Measurements from ENCODE around the gene KSR2.
"Not testable (repeated sequence)": the region's sequence is repeated elsewhere in the genome, so short reads cannot be mapped to it uniquely, and the experiment has no call there.

Gene KSR2

DNA sequence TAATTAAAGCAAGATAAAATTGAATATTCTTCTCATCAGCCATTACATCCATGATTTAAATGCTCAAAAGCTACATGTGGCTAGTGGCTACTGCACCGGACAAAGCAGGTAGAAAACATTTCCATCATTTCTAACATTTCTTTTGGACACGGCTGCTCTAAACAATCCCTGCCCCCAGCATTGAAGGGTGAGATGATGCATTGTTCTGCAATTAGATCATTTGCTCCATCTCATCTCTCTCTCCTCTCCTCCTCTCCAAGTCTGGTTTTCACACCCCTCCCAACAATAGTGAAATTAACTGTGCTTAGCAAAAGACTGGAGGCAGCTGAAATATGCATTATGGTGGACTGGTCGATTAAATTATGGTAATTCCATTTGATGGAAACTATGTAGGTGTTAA, 288.5 kb downstream of the KSR2 start:
- no peak for DNase-seq

DNA sequence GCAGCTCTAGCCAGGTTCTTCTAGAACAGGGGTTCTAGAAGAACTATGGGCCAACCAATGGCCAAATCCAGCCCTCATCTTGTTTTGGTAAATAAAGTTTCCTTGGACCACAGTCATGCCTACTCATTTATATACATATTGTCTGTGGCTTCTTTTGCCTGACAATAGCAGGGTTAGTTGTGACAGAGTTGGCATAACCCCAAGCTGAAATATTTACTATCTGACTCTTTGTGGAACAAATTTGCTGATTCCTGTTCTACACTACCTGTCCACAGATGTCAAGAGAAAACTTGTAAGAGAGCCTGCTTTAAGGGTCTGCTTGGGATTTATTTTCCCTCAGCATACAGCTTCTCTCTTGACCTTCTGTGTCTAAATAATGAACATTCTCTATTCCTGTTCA, 289.0 kb downstream of the KSR2 start:
- no peak for DNase-seq

DNA sequence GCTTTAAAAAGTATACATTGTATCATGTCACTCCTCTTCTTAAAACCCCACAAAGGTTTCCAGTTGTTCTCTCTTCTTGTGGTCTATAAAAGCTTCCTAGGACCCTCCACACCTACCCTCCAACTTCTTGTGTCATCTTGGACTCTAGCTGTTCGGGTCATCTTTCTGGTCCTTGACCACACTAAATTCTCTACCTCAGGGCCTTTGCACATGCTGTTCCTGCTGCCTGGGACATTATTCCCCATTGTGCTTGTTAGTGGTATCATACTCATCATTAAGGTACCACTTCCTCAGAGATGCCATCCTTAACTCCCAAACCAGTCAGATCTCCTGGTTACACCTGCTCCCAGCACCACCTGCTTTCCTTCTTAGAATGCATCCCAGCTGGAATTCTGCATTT, 294.0 kb downstream of the KSR2 start:
- no peak for DNase-seq

DNA sequence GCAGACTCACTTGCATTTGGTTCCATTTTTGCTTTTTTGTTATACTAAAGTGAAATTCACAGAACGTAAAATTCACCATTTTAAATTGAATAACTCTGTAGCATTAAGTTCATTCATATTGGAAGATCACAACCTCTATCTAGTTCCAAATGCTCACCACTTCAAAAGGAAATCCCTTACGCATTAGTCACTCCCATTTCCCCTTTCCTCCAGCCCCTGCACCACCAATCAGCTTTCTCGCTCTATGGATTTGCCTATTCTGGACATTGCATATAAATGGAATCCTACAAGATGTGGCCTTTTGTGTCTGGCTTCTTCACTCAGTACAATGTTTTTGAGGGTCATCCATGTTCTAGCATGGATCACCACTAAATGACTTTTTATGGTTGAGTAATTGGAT, 294.5 kb downstream of the KSR2 start:
- DNase-seq: no peak

DNA sequence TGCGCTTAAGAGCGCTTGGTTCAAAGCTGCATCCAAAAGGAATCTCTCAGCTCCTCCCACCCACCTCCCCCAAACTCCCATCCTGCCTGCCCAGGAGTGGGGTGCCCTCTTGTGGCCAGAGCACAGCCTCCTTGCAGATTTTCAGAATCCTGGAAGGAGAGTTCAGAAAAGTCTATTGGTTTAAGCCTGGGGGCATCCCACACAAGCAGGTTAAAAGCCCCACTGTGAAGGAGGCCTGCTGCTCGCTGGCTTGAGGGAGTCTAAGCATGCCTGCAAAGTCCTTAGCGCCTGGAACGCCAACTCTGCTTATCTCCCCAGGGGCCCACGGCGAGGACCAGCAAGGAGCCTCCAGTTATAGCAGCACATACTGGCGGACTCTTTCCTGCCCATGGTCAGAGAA, 297.1 kb downstream of the KSR2 start:
- peak; percentile 4 to 5 for DNase-seq

DNA sequence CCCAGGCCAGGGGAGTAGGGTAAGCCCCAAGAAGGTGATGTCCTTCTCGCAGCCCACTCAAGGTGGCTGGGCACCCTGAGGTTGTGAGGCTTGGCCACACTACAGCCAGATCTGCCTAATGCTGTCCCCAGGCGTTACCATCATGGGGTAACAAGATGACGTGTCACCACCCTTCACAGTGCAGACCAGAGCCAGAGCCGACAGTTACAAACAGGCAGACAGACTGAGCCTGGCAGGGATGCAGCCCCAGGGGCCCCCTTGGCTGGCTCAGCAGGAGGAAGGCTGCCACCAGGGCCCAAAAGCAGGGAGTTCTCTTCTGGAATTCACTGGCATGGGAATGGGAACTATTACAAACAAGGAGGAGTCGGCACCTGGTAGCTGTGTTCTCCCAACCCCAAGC, 304.6 kb downstream of the KSR2 start:
- DNase-seq: no peak

DNA sequence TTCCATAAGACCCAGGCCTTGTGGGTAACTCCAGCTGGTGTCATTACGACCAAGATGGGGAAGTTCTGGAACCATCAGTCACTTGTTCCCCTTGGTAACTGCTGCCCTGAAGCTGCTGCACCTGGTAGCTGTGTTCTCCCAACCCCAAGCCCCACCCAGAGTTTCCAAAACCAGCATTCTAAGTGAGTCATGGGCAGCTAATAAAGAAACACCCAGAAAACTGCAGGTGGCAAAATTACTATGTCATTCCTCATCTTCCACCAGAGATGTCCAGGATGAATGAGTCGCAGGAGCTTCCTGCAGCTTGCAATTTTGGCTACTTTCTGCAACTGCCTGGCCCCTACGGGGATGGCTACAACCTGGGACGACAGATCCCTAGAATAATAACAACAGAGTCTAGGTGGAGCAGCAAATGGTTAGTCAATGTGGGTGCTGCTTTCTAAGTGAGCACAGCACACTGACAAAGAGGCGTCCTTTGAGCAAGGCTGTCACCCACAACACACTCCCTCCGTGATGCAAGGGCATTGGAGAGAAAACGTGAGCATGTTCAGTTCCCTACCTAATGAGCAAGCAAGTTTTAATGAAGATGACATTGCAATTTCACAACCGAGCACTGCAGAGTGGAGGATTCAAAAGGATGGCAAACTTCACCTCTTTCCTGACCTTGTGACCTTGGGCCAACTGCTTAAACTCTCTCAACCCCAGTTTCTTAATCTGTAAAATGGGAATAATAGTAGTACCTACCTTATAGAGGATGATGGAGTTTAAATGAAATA, 306.0 kb downstream of the KSR2 start:
- no peak for DNase-seq

DNA sequence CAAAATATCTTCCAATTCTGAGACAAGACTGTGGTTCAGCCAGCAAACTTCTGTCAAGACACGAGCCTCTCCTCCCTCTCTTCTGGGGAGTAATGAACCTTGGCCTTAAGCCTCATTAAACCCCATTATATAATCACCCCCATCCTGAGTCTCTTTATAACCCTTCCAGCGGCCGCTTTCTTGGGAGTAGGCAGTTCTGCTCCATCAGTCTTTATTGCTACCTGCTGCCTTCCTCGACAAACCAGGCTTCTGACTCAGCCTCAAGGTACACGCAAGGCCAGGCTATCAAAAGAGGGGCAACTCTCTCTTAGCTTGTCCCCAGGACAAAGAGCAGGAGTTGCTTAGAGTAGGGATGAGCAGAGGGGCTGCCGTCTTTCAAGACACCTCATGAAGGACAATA, 306.6 kb downstream of the KSR2 start:
- DNase-seq: no peak

DNA sequence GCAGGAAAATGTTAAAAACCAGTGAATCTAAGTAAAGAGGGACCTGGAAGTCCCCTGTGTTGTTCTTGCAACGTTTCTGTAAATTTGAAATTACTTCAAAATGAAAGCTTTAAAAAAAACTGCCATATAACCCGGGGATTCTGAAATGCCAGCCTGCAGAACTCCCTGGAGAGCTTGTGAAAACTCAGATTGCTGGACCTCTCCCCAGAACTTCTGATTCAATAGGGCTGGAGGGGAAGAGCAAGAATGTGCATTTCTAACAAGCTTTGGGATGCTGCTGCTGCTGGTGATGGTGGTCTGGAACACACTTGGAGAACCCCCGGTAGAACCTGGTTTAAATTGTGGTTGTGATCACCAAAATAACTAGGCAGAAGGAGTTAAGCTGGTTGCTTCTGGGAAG, 307.3 kb downstream of the KSR2 start:
- DNase-seq: no peak

DNA sequence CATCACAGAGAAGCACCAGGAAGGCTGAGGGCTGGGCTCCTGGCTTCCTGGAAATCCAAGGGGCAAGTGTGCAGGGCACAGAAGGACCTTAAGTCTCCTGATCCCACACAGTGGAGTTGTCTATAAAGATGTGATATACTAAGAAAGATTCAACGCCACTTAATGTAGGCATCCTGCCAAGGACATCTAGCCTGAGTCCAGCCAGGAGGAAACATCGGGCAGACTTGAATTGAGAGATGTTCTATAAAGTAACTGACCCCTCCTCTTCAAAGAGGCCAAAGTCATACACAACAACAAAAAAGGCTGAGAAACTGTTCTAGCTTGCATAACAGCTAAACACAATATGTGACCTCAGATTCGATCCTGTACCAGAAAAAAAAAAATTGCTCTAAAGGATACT, 307.9 kb downstream of the KSR2 start:
- DNase-seq: no peak

DNA sequence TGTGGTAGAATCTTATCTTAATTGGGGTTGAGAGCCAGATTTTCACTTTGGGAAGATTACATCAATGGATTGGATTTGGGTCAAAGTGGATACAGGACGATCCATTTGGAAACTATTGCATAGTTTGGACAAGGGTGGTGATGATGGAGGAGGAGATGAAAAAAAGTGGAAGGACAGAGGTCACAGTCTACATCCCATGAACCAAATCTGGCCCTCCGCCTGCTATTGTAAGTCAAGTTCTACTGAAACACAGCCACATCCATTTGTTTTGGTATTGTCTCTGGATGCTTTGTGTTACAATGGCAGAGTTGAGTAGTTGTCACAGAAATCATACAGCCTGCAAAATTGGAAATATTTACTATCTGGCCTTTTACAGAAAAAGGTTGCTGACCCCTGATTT, 310.6 kb downstream of the KSR2 start:
- no peak for DNase-seq

DNA sequence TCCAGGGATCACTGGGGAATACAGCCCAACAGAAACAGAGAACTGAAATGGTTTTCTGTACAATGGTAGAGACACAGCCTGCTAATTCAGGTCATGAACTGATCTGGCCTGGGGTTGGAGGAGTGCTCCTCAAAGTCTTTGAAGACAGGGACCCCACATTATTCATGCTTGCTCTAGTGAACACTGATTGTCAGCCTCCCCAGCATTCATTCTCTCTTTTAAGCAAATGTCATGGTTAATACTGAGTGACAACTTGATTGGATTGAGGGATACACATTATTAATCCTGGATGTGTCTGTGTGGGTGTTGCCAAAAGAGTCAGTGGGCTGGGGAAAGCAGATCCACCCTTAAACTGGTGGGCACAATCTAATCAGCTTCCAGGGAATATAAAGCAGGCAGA, 319.0 kb downstream of the KSR2 start:
- no peak for DNase-seq

DNA sequence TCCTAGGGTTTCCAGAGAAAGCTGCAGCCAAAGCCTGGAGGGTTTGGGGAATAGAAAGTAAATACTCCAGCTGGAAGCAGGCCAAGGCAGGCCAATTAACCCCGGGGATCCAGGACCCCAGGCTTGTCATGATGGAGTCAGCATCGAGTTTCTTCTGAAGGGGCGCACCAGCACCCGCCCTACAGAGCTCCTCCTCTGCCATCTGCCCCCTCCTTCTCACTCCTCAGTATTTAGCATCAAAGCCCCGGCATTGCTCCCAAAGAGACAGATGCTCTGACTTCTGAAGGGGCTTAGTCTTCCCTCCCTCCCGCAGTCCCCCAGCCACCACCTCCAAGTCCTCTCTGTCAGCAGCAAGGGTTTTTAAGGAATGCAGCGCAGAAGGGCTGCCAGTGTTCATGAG, 322.3 kb downstream of the KSR2 start:
- no peak for DNase-seq

DNA sequence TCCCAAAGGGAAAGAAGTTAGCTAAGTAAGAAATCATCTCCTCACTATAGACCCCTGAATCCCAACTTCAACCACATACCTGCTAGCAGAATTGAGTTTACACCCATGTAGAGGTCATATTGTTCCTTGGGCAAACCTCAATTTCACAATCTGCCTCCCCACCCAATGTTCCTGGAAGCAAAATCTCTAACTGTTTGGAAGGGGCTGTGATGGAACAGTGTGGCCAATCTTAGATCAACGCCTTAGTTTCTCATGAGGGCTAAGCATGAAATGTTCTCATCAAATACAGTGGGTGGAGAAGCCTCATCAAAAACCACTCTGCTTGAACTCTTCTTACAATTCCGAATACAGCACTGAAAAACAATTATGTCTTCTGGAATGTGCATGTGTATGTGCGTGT, 323.3 kb downstream of the KSR2 start:
- no peak for DNase-seq

DNA sequence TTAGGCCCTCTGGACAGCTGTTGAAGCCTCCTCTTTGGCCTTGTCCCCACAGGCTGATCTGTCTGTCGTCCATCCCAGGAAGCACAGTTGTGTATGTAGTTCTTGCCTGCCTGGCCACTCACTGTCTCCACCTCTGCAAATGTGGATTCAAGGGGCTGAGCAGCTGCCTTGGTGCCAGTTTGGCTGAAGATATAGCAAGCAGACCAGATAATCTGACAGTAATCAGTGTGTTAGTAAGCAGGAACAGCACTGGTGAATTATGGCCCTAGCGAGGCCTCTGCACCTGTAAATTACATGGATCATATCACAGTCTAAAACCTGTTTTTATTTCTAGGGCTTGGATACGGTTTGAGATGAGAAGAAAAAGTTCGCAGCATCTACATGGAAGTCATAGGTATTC, 324.8 kb downstream of the KSR2 start:
- DNase-seq: no peak

DNA sequence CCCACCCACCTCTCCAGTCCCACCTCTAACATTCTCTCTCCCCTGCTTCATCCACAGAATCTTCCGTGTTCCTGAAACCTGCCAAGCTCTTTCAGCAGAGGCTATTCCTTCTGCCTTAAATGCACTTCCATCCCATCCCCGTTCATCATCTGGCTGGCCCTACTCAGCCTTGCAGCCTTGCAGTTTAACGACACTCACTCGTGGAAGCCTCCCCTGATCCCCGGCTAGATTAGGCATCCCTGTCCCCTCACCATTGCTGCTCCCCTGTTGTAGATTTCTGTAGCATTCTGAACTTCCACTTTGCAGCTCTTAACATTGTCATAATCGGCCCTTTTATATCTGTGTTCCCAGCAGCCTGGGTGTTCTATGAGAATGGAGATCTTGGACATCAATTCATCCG, 326.9 kb downstream of the KSR2 start:
- DNase-seq: no peak

DNA sequence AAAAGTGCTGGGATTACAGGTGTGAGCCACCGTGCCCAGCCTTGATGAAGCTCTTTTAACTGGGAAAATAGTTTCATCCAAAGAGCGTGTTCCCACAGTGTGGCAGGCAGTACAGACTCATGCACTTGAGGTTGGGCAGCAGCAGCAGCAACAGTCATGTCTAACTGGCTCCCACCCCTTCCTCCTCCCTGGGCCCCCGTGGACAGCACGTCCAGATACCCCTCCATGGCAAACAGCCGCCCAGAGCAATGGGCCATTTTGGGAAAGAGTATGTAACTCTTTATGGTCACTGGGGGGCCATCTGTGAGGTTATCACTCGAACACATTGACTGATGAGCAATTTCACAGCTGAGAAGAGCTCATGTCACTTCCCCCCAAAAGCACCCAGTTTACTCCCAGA, 328.3 kb downstream of the KSR2 start:
- DNase-seq: no peak

DNA sequence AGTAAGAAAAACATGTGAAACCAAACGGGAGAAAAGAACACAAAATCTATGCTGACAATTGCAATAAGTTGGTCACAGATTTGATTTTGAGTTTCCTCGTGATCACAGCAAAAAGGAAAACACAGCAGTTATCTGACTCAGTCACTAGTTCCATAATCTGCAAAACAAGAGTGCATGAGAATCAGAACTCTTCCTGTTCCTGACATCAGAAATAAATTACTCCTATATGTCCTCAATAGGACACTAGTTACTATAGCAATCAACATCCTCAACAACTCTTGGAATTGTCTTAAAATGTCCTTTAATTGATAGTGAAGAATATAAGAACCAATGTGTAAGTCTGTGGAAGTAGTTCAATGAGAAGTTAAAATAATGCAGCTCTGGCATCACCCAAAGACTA, 339.3 kb downstream of the KSR2 start:
- no peak for DNase-seq

DNA sequence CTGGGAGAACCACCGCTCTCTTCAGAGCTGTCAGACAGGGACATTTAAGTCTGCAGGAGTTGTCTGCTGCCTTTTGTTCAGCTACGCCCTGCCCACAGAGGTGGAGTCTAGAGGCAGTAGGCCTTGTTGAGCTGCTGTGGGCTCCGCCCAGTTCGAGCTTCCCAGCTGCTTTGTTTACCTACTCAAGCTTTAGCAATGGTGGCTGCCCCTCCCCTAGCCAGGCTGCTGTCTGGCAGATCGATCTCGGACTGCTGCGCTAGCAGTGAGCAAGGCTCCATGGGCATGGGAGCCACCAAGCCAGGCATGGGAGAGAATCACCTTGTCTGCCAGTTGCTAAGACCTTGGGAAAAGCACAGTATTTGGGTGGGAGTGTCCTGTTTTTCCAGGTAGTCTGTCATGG, 340.1 kb downstream of the KSR2 start:
- DNase-seq: not testable (repeated sequence)

DNA sequence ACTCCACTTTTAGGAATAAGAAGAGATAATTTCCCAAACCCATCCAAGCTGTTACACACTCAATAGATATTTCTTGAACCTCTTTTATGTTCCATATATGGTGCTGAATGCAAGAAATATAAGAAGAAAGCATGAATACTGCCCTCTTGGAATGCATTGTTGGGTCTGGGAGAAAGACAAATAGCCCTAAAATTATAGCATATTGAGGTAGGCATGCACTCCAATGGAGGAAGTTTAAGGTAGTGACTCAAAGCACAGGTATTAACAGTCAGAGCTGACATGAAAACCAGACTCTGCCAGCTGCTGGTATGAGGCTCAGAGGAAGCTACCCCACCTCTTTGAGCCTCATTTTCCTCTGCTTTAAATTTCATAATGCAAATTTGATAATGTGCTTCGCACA, 346.0 kb downstream of the KSR2 start:
- DNase-seq: no peak

DNA sequence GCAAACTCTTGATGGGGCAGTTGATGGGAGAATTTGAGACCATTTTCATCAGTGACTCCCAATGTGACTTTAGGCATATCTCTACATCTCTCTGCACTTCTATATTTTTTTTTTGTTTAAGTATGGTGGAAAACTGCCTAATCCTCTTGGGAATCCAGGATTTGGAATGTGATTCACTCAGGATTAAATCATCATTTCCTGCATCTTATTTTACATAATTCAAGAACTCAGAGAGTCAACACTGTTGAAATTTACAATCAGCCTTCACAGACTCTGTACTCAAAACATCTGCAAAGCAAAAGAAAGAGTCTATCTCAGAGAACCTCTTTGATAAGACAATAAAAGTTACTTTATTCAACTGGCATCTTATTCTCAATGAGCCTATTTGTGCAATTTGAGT, 346.7 kb downstream of the KSR2 start:
- no peak for DNase-seq

DNA sequence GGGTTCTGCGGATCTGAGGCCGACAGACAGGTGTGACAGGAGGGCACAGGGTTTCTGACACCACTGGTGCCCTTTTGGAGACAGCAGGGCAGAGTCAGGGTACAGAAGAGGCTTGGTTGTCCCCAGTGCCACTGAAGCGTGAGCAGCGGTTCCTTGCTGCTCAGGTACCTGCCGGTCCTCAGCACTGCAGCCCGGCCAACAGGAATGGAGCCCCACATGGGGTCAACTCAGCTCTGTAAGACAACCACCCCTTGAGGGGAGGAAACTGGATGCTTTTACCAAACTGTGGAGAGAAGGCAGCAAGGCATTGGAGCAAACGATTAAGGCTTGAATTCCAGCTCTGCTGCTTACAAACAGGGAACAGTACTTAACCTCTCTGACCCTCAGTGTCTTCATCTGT, 361.0 kb downstream of the KSR2 start:
- DNase-seq: no peak

DNA sequence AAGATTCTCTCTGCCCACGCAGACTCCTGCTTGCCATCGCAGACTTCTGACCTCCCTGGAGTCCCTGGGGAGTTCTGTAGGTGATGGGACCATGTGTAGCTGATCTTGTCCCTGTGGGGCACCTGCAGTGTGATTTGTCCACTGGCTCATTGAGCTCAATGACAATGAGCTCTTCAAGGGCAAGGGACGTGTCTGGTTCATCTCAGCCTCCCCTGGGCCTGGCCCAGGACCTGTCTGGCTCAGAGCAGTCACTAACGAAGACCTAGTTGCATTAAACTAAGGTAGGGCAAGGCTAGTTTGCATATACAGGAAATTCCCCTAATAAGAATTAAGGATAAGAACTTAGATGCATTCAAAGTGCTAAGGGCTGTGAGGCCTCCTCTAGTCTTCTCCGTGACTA, 361.8 kb downstream of the KSR2 start:
- no peak for DNase-seq

DNA sequence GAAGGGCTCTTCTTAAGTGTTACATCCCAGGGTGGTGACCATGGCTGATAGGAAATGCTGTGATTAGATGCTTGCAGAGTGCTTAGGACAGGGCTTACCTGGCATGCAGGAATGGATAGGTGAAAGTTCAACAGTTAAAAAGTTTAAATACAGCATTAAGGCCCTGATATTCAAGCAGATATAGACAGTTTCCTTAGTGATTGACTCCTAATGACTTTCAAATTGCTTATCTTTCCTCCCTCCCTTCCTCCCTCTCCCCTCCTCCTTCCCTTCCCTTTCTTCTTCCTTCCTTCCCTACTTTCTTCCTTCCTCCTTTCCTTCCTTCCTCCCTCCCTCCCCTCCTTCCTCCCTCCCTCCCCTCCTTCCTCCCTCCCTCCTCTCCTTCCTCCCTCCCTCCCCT, 362.8 kb downstream of the KSR2 start:
- no peak for DNase-seq

DNA sequence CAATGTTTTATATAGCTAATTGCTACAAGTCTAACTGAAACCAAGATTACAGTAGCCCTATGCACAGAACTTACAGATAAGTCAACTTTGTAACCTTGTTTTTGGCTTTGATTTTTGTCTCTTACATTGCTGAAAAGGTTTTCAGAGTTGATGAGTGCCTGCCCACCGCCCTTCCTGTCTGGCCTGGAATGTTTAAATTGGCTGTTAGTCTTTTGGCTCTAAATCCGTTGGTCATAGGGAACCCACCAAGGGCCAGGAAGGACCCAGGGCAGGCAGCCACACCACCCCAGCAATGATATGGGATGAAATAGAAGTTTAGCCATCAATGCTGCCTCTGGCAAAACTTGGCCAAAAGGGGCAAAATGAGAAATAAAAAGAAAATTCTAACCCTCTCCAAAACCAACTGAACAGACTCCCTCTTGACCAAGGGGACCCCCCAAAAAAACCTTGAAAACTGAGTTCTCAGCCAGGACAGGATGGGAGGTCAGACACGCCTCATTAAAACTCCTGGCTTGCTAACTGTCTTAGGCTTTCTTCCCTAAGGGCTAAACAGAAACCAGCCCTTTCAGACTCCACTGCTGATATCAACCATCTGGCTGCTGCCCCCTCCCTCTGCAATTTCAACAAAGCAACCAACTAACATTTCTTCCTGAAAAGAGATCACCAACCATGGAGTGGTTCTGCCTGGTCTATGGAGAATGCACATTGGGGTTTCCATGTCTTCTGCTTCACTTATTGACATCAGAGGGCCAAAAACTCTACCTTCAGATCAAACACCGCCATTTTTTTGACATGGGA, 365.3 kb downstream of the KSR2 start:
- DNase-seq: no peak

All from activated CD4-positive, alpha-beta T cell treated with anti-CD3 and anti-CD28 coated beads, Interleukin-2, amount 50 U/mL, for 48 hours (primary cell).